ENCODE measurements around the gene ZFPM1. TPM values are rescaled to one million over a fixed set of nuclear protein-coding genes. Genes with fewer than 3 reads are reported as not detected.

Gene ZFPM1
- total RNA-seq, 6 donors from 2014 or later = 1.0 to 8.4 (median 3.3) TPM

GRCh38 chr16:88486398-88487123, 33.5 kb downstream of the ZFPM1 start:
- H3K4me1 ChIP-seq = no peaks in the 10 kb centered on the region
- TF ChIP-seq POLR2A (IDR thresholded peaks at IDR 0.05) = no peak
- TF ChIP-seq POLR2AphosphoS5 (IDR thresholded peaks at IDR 0.05) = no peak
- TF ChIP-seq CTCF (IDR thresholded peaks at IDR 0.05) = no peak
- no peak for TF ChIP-seq EP300 (IDR thresholded peaks at IDR 0.05)
- H3K4me3 ChIP-seq = no peak overlapping the region
- WGBS, 2 donors = 95 to 100% methylated on average over 2 to 6 of the region's 6 CpGs
- H3K9me3 ChIP-seq = no peaks in the 10 kb centered on the region
- no peak overlapping the region for H3K27ac ChIP-seq
- DNase-seq (no peak), ATAC-seq (ENCODE audit: low FRiP score in 2 of 2) (no peak)
- peaks cover 0 to 12% (median 1%) of the 10 kb centered on the region in 4 donors for H3K36me3 ChIP-seq
- no peaks in the 10 kb centered on the region for H3K27me3 ChIP-seq

- H3K36me3 ChIP-seq = peaks cover 0 to 12% (median 1%) of the 10 kb centered on the region in 4 donors
- 90 to 100% methylated on average over 3 of the region's 3 CpGs for WGBS, 2 donors
- no peaks in the 10 kb centered on the region for H3K9me3 ChIP-seq
- H3K27ac ChIP-seq = no peak overlapping the region
- H3K4me1 ChIP-seq = no peaks in the 10 kb centered on the region
- no peak for TF ChIP-seq CTCF (IDR thresholded peaks at IDR 0.05)
- no peak for TF ChIP-seq POLR2AphosphoS5 (IDR thresholded peaks at IDR 0.05)
- no peak for TF ChIP-seq EP300 (IDR thresholded peaks at IDR 0.05)
- no peak for TF ChIP-seq POLR2A (IDR thresholded peaks at IDR 0.05)
- H3K27me3 ChIP-seq = no peaks in the 10 kb centered on the region
- DNase-seq = no peak
- H3K4me3 ChIP-seq = no peak overlapping the region
- no peak for ATAC-seq (ENCODE audit: low FRiP score in 2 of 2)
Observed at GRCh38 chr16:88487124-88487432, 34.0 kb downstream of the ZFPM1 start.

- Histone ChIP-seq H3K36me3 (peaks cover 0 to 12% (median 1%) of the 10 kb centered on the region in 4 donors), H3K9me3 (no peaks in the 10 kb centered on the region), H3K4me1 (no peaks in the 10 kb centered on the region), H3K27me3 (no peaks in the 10 kb centered on the region), H3K27ac (no peak overlapping the region), H3K4me3 (no peak overlapping the region)
- TF ChIP-seq POLR2A (IDR thresholded peaks at IDR 0.05) (no peak), EP300 (IDR thresholded peaks at IDR 0.05) (no peak), CTCF (IDR thresholded peaks at IDR 0.05) (no peak), POLR2AphosphoS5 (IDR thresholded peaks at IDR 0.05) (no peak)
- ATAC-seq (ENCODE audit: low FRiP score in 2 of 2) = no peak
- WGBS, 2 donors = 83 to 86% methylated on average over 42 to 44 of the region's 54 CpGs
- no peak for DNase-seq
Observed at GRCh38 chr16:88487920-88488851, 35.1 kb downstream of the ZFPM1 start.

- H3K36me3 ChIP-seq = peaks cover 0 to 12% (median 1%) of the 10 kb centered on the region in 4 donors
- ATAC-seq (ENCODE audit: low FRiP score in 2 of 2) = no peak
- H3K9me3 ChIP-seq = no peaks in the 10 kb centered on the region
- H3K27me3 ChIP-seq = no peaks in the 10 kb centered on the region
- WGBS, 2 donors = 89 to 90% methylated on average over 15 to 24 of the region's 24 CpGs
- TF ChIP-seq POLR2AphosphoS5 (IDR thresholded peaks at IDR 0.05) (no peak), POLR2A (IDR thresholded peaks at IDR 0.05) (no peak), EP300 (IDR thresholded peaks at IDR 0.05) (no peak), CTCF (IDR thresholded peaks at IDR 0.05) (no peak)
- H3K4me3 ChIP-seq = no peak overlapping the region
- H3K4me1 ChIP-seq = no peaks in the 10 kb centered on the region
- H3K27ac ChIP-seq = no peak overlapping the region
- DNase-seq = no peak
Observed at GRCh38 chr16:88489163-88489741, 36.2 kb downstream of the ZFPM1 start.
